Thyroid gland (tissue), 4 donors: ENCODE results near the gene CAMTA1.

ENCODE experiments used
- CTCF ChIP-seq, 6 experiments: fragments of 200-600 bp in 3 of 6; fragments of 450-650 bp in 3 of 6; sonication (generic) in 3 of 6; IDR thresholded peaks; one replicate each; pipeline ENCODE4 v1.5.1; 2016 to 2019; ENCODE audit warnings: antibody characterized with exemption in 6 of 6, mild to moderate bottlenecking in 2 of 6, inconsistent platforms in 1 of 6, moderate library complexity in 1 of 6
- POLR2A ChIP-seq, 2 donors: fragments of 450-650 bp; IDR thresholded peaks; one replicate each; pipeline ENCODE4 v1.6.1; 2017; ENCODE audit warnings: antibody characterized with exemption in 2 of 2, mild to moderate bottlenecking in 2 of 2, moderate library complexity in 1 of 2

- TF ChIP-seq CTCF (IDR thresholded peaks at IDR 0.05) (no peak), POLR2A (IDR thresholded peaks at IDR 0.05) (no peak)
These were observed 593.3 kb downstream of the CAMTA1 start for GRCh38 chr1:7378346-7379130.
